Measurements from ENCODE around the gene COG7.
"Not testable (repeated sequence)": the region's sequence is repeated elsewhere in the genome, so short reads cannot be mapped to it uniquely, and the experiment has no call there.

Gene COG7

GRCh38 chr16:23391381-23392222, 61.4 kb downstream of the COG7 start:
- ATAC-seq: no peak
- TF ChIP-seq, protein P1, sequence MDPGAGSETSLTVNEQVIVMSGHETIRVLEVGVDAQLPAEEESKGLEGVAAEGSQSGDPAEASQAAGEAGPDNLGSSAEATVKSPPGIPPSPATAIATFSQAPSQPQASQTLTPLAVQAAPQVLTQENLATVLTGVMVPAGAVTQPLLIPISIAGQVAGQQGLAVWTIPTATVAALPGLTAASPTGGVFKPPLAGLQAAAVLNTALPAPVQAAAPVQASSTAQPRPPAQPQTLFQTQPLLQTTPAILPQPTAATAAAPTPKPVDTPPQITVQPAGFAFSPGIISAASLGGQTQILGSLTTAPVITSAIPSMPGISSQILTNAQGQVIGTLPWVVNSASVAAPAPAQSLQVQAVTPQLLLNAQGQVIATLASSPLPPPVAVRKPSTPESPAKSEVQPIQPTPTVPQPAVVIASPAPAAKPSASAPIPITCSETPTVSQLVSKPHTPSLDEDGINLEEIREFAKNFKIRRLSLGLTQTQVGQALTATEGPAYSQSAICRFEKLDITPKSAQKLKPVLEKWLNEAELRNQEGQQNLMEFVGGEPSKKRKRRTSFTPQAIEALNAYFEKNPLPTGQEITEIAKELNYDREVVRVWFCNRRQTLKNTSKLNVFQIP (CRISPR knock-in tag; IDR thresholded peaks at IDR 0.05; ENCODE audit: borderline replicate concordance, low read depth): no peak
- TF ChIP-seq ESRRG (CRISPR knock-in tag; IDR thresholded peaks at IDR 0.05) (no peak), BACH2 (CRISPR knock-in tag; IDR thresholded peaks at IDR 0.05; ENCODE audit: borderline replicate concordance) (no peak), ZNF70 (CRISPR knock-in tag; IDR thresholded peaks at IDR 0.05) (no peak), ARNTL (CRISPR knock-in tag; IDR thresholded peaks at IDR 0.05; ENCODE audit: borderline replicate concordance, low read depth) (no peak), CSRNP3 (CRISPR knock-in tag; IDR thresholded peaks at IDR 0.05) (no peak), PPARA (CRISPR knock-in tag; IDR thresholded peaks at IDR 0.05; ENCODE audit: borderline replicate concordance) (no peak), OSR1 (CRISPR knock-in tag; IDR thresholded peaks at IDR 0.05) (no peak), TCF4 (CRISPR knock-in tag; IDR thresholded peaks at IDR 0.05; ENCODE audit: borderline replicate concordance) (no peak), CSDC2 (CRISPR knock-in tag; IDR thresholded peaks at IDR 0.05) (no peak), ZFP30 (CRISPR knock-in tag; IDR thresholded peaks at IDR 0.05) (no peak), ZC3H10 (CRISPR knock-in tag; IDR thresholded peaks at IDR 0.05) (no peak), CREB5 (CRISPR knock-in tag; IDR thresholded peaks at IDR 0.05; ENCODE audit: low read depth) (no peak), SNAI2 (CRISPR knock-in tag; IDR thresholded peaks at IDR 0.05) (no peak)
- TF ChIP-seq, protein P2, sequence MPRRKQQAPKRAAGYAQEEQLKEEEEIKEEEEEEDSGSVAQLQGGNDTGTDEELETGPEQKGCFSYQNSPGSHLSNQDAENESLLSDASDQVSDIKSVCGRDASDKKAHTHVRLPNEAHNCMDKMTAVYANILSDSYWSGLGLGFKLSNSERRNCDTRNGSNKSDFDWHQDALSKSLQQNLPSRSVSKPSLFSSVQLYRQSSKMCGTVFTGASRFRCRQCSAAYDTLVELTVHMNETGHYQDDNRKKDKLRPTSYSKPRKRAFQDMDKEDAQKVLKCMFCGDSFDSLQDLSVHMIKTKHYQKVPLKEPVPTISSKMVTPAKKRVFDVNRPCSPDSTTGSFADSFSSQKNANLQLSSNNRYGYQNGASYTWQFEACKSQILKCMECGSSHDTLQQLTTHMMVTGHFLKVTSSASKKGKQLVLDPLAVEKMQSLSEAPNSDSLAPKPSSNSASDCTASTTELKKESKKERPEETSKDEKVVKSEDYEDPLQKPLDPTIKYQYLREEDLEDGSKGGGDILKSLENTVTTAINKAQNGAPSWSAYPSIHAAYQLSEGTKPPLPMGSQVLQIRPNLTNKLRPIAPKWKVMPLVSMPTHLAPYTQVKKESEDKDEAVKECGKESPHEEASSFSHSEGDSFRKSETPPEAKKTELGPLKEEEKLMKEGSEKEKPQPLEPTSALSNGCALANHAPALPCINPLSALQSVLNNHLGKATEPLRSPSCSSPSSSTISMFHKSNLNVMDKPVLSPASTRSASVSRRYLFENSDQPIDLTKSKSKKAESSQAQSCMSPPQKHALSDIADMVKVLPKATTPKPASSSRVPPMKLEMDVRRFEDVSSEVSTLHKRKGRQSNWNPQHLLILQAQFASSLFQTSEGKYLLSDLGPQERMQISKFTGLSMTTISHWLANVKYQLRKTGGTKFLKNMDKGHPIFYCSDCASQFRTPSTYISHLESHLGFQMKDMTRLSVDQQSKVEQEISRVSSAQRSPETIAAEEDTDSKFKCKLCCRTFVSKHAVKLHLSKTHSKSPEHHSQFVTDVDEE (CRISPR knock-in tag; IDR thresholded peaks at IDR 0.05): no peak

- ATAC-seq: not testable (repeated sequence)
These were observed 63.1 kb downstream of the COG7 start for GRCh38 chr16:23389936-23390335.

GRCh38 chr16:23389201-23389600, 63.8 kb downstream of the COG7 start:
- ATAC-seq: no peak
- TF ChIP-seq TOX (CRISPR knock-in tag; IDR thresholded peaks at IDR 0.05; ENCODE audit: borderline replicate concordance) (no peak), ISL1 (CRISPR knock-in tag; IDR thresholded peaks at IDR 0.05) (no peak), RARB (CRISPR knock-in tag; IDR thresholded peaks at IDR 0.05) (no peak), ZNF70 (CRISPR knock-in tag; IDR thresholded peaks at IDR 0.05) (no peak), ESRRG (CRISPR knock-in tag; IDR thresholded peaks at IDR 0.05) (no peak), SNAI2 (CRISPR knock-in tag; IDR thresholded peaks at IDR 0.05) (no peak), ZFP3 (CRISPR knock-in tag; IDR thresholded peaks at IDR 0.05) (no peak), ZNF565 (CRISPR knock-in tag; conservative IDR thresholded peaks at IDR 0.05; ENCODE audit: low read depth) (no peak), ARNTL (CRISPR knock-in tag; IDR thresholded peaks at IDR 0.05; ENCODE audit: borderline replicate concordance, low read depth) (no peak), GLIS3 (CRISPR knock-in tag; IDR thresholded peaks at IDR 0.05) (no peak)
- TF ChIP-seq, protein P3, sequence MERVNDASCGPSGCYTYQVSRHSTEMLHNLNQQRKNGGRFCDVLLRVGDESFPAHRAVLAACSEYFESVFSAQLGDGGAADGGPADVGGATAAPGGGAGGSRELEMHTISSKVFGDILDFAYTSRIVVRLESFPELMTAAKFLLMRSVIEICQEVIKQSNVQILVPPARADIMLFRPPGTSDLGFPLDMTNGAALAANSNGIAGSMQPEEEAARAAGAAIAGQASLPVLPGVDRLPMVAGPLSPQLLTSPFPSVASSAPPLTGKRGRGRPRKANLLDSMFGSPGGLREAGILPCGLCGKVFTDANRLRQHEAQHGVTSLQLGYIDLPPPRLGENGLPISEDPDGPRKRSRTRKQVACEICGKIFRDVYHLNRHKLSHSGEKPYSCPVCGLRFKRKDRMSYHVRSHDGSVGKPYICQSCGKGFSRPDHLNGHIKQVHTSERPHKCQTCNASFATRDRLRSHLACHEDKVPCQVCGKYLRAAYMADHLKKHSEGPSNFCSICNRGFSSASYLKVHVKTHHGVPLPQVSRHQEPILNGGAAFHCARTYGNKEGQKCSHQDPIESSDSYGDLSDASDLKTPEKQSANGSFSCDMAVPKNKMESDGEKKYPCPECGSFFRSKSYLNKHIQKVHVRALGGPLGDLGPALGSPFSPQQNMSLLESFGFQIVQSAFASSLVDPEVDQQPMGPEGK (CRISPR knock-in tag; IDR thresholded peaks at IDR 0.05; ENCODE audit: borderline replicate concordance): no peak
- TF ChIP-seq, protein P1 (CRISPR knock-in tag; IDR thresholded peaks at IDR 0.05; ENCODE audit: borderline replicate concordance, low read depth): no peak
